ENCODE data around the gene KRT33B. TPM values are rescaled to one million over a fixed set of nuclear protein-coding genes. Genes with fewer than 3 reads are reported as not detected.

Gene KRT33B
- total and polyA plus RNA-seq, 2 of the 13 experiments (the other 11 are each of a cell fraction or from before 2014, with no cell fraction given): not detected

DNA sequence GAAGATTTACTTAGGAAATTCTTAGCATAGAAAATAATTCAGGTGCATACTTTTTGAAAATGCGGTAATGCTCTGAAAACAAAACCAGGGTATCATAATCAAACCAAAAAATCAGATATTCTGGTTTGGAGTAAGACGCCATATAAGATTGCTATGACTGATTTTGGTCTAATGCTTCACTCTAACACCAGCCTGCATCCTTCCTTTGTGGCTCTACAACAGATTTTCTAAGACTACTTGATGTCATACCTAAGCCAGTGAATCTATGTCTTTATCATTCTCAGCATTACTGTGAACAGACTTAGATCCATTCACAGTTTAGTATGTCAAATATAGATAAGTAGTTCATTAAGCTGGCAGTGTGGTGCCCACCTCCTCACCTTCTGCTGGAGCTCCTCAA, 590 bp downstream of the KRT33B start:
- Histone ChIP-seq H3K79me2 (ENCODE audit: insufficient read depth, low read length) (no peaks in the 10 kb centered on the region), H3K4me2 (ENCODE audit: low read depth, low read length) (no peak overlapping the region), H3K36me3 (replicated peaks in 1 of 2; ENCODE audit: control insufficient read depth in 1 of 2, insufficient read depth in 2 of 2, low read length in 2 of 2) (no peaks in the 10 kb centered on the region), H3K4me3 (replicated peaks in 1 of 3; ENCODE audit: insufficient read depth in 1 of 3, low read depth in 2 of 3, low read length in 3 of 3) (no peak overlapping the region), H2AFZ (ENCODE audit: low read length) (no peak overlapping the region), H4K20me1 (ENCODE audit: insufficient read depth, low read length) (no peaks in the 10 kb centered on the region), H3K9ac (ENCODE audit: insufficient read depth, low read depth, low read length) (no peak overlapping the region), H3K9me3 (ENCODE audit: low read length) (no peaks in the 10 kb centered on the region), H3K4me1 (ENCODE audit: insufficient read depth, low read length) (no peaks in the 10 kb centered on the region), H3K27ac (ENCODE audit: extremely low read length, insufficient read depth, low read length) (no peak overlapping the region), H3K27me3 (ENCODE audit: control insufficient read depth in 1 of 2, insufficient read depth in 2 of 2, low read length in 2 of 2) (0 out of 5 replicates have a peak, but pooled peaks cover 0 to 4% of the 10 kb centered on the region in 2 experiments)
- ChIA-PET POLR2A (no interaction called here), CTCF (ENCODE audit: low intra/inter-chr PET ratio, low total read pairs) (no interaction called here)
- TF ChIP-seq ATF7-NPFF (CRISPR knock-in tag; IDR thresholded peaks at IDR 0.05; ENCODE audit: low read depth): no peak
- intact Hi-C loops (cut with micrococcal nuclease; ENCODE audit: unreplicated experiment): no loop called here
- in situ Hi-C loops (cut with HindIII; ENCODE audit: extremely low pct_ligation_motif_present, low pct_unique_long_range_greater_than_20kb): no loop called here
- no TSS peak for BruUV-seq (replicated peaks)
- DNase-seq (ENCODE audit: low spot score) (no peak), ATAC-seq (no peak), FAIRE-seq (no peak)
- WGBS (ENCODE audit: low lambda C conversion rate): 31% methylated on average over 2 of the region's 2 CpGs

DNA sequence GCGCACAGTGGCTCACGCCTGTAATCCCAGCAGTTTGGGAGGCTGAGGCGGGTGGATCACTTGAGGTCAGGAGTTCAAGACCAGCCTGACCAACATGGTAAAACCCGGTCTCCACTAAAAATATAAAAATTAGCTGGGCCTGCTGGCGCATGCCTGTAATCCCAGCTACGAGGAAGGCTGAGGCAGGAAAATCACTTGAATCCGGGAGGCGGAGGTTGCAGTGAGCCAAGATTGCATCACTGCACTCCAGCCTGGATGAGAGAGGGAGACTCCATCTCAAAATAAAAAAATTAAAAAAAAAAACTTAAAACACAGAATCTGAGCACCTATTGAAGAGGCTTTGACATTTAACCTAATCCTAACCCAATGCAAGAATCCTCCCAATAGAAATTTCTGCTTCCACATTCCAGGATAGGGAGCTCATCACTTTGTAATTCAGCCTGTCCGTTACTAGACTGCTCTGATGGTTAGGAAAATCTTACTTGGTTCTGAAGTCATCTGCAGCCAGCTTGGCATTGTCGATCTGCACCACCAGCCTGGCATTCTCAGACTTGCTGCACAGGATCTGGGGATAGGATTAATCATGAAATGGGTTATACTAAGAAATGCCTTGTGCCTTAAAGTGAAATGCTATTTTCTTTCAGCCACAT, 2.1 kb downstream of the KRT33B start:
- 56% methylated on average over 10 of the region's 10 CpGs for WGBS (ENCODE audit: low lambda C conversion rate)
- H3K27ac ChIP-seq (ENCODE audit: extremely low read length, insufficient read depth, low read length): no peak overlapping the region
- TF ChIP-seq ZNF563 (CRISPR knock-in tag; IDR thresholded peaks at IDR 0.05): no peak
- TF ChIP-seq, protein P1, sequence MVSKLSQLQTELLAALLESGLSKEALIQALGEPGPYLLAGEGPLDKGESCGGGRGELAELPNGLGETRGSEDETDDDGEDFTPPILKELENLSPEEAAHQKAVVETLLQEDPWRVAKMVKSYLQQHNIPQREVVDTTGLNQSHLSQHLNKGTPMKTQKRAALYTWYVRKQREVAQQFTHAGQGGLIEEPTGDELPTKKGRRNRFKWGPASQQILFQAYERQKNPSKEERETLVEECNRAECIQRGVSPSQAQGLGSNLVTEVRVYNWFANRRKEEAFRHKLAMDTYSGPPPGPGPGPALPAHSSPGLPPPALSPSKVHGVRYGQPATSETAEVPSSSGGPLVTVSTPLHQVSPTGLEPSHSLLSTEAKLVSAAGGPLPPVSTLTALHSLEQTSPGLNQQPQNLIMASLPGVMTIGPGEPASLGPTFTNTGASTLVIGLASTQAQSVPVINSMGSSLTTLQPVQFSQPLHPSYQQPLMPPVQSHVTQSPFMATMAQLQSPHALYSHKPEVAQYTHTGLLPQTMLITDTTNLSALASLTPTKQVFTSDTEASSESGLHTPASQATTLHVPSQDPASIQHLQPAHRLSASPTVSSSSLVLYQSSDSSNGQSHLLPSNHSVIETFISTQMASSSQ (IDR thresholded peaks at IDR 0.05; ENCODE audit: low read depth): no peak
- TF ChIP-seq, protein P1 (CRISPR knock-in tag; IDR thresholded peaks at IDR 0.05; ENCODE audit: borderline replicate concordance): no peak
- TF ChIP-seq, protein P2, sequence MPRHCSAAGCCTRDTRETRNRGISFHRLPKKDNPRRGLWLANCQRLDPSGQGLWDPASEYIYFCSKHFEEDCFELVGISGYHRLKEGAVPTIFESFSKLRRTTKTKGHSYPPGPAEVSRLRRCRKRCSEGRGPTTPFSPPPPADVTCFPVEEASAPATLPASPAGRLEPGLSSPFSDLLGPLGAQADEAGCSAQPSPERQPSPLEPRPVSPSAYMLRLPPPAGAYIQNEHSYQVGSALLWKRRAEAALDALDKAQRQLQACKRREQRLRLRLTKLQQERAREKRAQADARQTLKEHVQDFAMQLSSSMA (CRISPR knock-in tag; IDR thresholded peaks at IDR 0.05): no peak
- TF ChIP-seq MIXL1 (CRISPR knock-in tag; IDR thresholded peaks at IDR 0.05): no peak
- TF ChIP-seq, protein P3, sequence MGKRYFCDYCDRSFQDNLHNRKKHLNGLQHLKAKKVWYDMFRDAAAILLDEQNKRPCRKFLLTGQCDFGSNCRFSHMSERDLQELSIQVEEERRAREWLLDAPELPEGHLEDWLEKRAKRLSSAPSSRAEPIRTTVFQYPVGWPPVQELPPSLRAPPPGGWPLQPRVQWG (CRISPR knock-in tag; IDR thresholded peaks at IDR 0.05; ENCODE audit: borderline replicate concordance, low read depth): no peak
- no peak for TF ChIP-seq ZNF780A (CRISPR knock-in tag; IDR thresholded peaks at IDR 0.05)
- no peak for TF ChIP-seq ZNF263 (CRISPR knock-in tag; IDR thresholded peaks at IDR 0.05)
- no peak for TF ChIP-seq ZNF354B (CRISPR knock-in tag; IDR thresholded peaks at IDR 0.05)
- no peak for TF ChIP-seq RARA (CRISPR knock-in tag; IDR thresholded peaks at IDR 0.05)

More for the DNA sequence above, 2.1 kb downstream of the KRT33B start:
- Histone ChIP-seq H3K79me2 (ENCODE audit: insufficient read depth, low read length) (no peaks in the 10 kb centered on the region), H3K4me2 (ENCODE audit: low read depth, low read length) (no peak overlapping the region), H3K9ac (ENCODE audit: insufficient read depth, low read depth, low read length) (no peak overlapping the region), H3K9me3 (ENCODE audit: low read length) (no peaks in the 10 kb centered on the region), H3K4me3 (replicated peaks in 1 of 3; ENCODE audit: insufficient read depth in 1 of 3, low read depth in 2 of 3, low read length in 3 of 3) (no peak overlapping the region), H3K36me3 (replicated peaks in 1 of 2; ENCODE audit: control insufficient read depth in 1 of 2, insufficient read depth in 2 of 2, low read length in 2 of 2) (no peaks in the 10 kb centered on the region), H4K20me1 (ENCODE audit: insufficient read depth, low read length) (no peaks in the 10 kb centered on the region), H2AFZ (ENCODE audit: low read length) (no peak overlapping the region), H3K4me1 (ENCODE audit: insufficient read depth, low read length) (no peaks in the 10 kb centered on the region), H3K27me3 (ENCODE audit: control insufficient read depth in 1 of 2, insufficient read depth in 2 of 2, low read length in 2 of 2) (peaks cover 0 to 4% of the 10 kb centered on the region in 2 experiments; a peak in 1 of 5 replicates)
- ATAC-seq (no peak), DNase-seq (ENCODE audit: low spot score) (no peak), FAIRE-seq (no peak)
- no TSS peak for BruUV-seq (replicated peaks)
- intact Hi-C loops (cut with micrococcal nuclease; ENCODE audit: unreplicated experiment) (no loop called here), in situ Hi-C loops (cut with HindIII; ENCODE audit: extremely low pct_ligation_motif_present, low pct_unique_long_range_greater_than_20kb) (no loop called here)
- POLR2A ChIA-PET: no interaction called here
- CTCF ChIA-PET (ENCODE audit: low intra/inter-chr PET ratio, low total read pairs): no interaction called here
